Measurements from ENCODE around the gene RALB.
A peak's percentile ranks its signal among the peaks of the same experiment; 100 is the strongest.
"Not testable (repeated sequence)": the region's sequence is repeated elsewhere in the genome, so short reads cannot be mapped to it uniquely, and the experiment has no call there.

RALB gene

DNA sequence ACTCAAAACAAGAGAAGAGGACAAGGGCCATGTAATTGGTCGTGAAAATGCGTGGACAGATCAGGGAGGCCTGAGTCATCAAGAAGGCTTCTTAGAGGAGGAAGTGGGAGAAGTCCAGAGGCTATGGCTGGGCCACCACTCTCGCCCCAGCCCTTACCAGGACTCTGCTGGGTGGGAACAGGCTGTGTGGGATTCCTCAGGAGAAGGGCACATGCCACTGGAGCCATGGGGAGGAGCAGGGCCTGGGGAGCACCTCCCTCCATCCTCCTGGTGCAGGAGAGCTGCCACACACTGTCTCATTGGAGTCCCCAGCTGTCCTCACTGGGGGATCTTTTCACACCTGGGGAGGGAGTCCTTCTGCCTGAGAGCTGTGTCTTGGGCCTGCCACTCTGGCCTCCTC is 9.4 kb upstream of the RALB start:
- DNase-seq (ENCODE audit: low spot score) (peak; percentile 23), FAIRE-seq (no peak)

- FAIRE-seq (no peak), DNase-seq (ENCODE audit: low spot score) (no peak)
Observed at GRCh38 chr2:120243875-120244553, 8.6 kb upstream of the RALB start.

GRCh38 chr2:120244656-120245519 is 7.8 kb upstream of the RALB start:
- FAIRE-seq (no peak), DNase-seq (ENCODE audit: low spot score) (no peak)

DNA sequence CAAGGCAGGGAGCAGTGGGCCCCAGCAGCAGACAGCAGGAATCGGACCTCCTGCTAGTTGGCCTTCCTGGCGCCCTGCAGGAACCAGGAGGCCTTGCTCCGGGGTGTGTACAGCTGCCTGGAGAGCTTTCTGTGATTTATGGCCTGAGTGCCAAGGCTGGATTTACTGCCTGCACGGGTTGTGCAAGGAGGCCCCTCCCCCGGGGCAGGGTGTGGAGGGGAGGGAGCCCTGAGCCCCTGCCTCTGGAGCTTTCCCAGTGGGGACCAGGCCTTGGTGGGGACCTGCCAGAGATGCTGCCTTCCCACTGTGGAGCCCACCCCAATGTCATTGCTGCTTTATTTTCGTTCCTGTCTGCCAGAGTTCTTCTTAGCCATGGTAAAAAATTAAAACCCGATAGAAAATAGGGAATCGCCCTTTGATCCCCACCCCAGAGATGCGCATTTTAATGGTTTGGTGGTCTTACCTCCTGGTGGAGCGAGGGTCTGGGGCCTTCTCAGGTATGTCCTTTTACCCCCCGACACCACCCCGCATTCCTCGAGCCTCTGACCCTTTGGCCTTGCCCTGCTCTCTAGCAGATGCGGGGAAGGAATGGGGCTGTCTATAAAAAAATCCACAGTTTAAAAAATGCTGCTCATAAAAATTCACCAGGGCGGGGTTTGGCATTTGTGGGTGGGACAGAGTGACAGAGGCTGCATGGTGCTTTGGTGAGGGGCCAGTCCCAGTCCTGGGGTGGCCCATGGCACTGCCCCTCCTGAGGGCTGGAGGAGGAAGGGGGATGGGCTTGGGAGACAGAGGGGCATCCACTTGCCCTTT is 6.9 kb upstream of the RALB start:
- DNase-seq (ENCODE audit: low spot score) (no peak), FAIRE-seq (no peak)

GRCh38 chr2:120246546-120247300 is 5.9 kb upstream of the RALB start:
- FAIRE-seq (no peak), DNase-seq (ENCODE audit: low spot score) (no peak)

GRCh38 chr2:120247851-120248250 is 4.8 kb upstream of the RALB start:
- no peak for FAIRE-seq
- no peak for DNase-seq (ENCODE audit: low spot score)

- no peak for FAIRE-seq
- no peak for DNase-seq (ENCODE audit: low spot score)
Observed at GRCh38 chr2:120250640-120251039, 2.0 kb upstream of the RALB start.

- FAIRE-seq: no peak
- DNase-seq (ENCODE audit: low spot score): no peak
Observed at GRCh38 chr2:120251078-120251477, 1.6 kb upstream of the RALB start.

DNA sequence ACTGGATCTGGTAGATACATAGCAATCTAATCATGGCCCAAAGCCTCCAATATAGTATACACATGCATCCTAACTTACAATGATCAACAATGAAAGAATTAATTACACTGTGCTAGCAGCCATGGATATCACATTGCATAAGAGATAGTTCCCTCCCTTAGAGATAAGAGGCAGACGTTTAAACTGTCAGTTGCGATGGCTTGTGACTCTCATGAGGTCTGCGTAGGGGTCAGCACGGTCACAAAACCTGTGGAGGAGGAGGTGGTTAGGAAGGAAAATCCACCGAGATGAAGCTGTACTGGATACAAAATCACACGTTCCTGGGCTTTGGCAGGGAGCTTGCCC is 800 bp upstream of the RALB start:
- FAIRE-seq (no peak), DNase-seq (ENCODE audit: low spot score) (no peak)

DNA sequence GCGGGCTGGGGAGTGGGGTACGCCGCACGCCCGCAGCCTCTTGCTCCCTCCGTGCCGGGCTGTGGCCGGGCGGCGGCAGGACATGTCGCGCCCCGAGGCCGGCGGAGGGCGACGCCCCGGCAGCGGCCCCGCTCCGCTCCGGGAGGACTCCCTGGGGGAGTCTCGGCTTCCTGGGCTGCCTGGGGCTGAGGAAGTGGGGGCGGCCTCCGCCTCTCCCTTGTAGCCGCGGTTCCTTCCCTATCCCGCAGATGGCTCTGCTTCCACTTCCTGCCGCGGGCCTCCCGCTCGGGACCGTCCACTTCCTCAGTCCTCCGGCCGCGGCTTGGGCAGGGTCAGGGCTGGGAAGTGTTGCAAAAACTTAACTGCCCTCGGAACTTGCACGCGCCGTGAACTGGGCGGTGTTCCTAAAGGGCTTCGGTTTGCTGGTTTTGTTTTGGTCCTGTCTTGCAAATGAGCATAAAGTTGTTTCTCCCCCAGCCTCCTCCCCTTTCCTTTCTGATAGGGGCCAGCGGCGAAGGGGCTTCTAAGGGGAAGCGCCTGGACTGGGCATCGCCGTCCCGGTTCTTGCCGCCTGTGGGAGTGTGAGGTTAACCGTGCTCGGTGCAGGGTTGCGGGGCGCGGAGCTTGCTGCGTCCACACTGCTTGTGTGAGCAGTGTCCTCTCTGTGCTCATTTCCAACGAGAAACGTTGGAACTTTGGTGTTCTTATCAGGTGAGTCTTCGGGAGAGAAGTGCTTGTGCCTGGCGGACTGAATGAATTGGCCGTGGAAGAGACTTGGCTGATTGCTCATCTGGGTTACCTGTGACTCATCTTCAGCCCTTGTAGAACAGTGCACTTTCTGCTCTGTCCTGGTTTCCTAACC is 600 bp downstream of the RALB start:
- peak; percentile 66 for DNase-seq (ENCODE audit: low spot score)
- peak; percentile 66 for FAIRE-seq

- FAIRE-seq (no peak), DNase-seq (ENCODE audit: low spot score) (no peak)
Observed at GRCh38 chr2:120254178-120254577, 1.5 kb downstream of the RALB start.

- FAIRE-seq (no peak), DNase-seq (ENCODE audit: low spot score) (no peak)
Observed at GRCh38 chr2:120255071-120255470, 2.4 kb downstream of the RALB start.

GRCh38 chr2:120255986-120256650 is 3.5 kb downstream of the RALB start:
- DNase-seq (ENCODE audit: low spot score): no peak
- no peak for FAIRE-seq

DNA sequence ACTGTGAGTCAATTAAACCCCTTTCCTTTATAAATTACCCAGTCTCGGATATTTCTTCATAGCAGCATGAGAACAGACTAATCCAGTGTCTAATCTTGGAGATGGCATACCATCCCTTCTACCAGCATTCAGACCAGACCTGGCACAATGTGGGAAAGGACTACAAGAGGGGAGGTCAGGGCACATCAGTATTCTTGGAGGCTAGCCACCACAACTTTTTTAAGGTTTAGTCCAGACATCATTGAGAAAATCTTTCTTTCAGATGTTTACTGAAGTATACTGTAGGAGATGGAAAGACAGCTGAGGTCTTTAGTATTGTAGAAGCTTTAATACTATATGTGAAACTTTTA is 4.0 kb downstream of the RALB start:
- no peak for DNase-seq (ENCODE audit: low spot score)
- no peak for FAIRE-seq

DNA sequence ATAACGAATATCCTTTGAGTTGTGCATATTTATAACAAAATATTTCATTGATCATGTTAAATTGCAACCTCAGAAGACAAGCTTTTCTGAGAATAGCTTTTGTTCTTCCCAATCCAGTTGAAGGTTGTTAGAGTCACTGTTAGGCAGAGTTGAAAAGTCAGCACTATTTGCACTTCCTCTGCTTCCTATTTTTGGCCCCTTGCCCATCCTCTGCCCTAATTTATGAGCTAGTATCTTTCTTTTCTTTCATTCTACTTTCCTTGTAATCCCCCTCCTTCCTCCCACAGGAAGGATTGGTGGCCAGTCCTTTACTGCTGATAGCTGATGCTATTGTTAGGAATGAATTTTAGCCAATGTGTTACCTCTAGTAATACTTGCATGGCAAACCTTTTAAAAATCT is 4.9 kb downstream of the RALB start:
- FAIRE-seq: no peak

GRCh38 chr2:120258196-120258595 is 5.5 kb downstream of the RALB start:
- DNase-seq (ENCODE audit: low spot score) (no peak), FAIRE-seq (no peak)

More for the DNA sequence above, 4.9 kb downstream of the RALB start:
- no peak for DNase-seq (ENCODE audit: low spot score)

GRCh38 chr2:120259939-120260338 is 7.3 kb downstream of the RALB start:
- not testable (repeated sequence) for DNase-seq (ENCODE audit: low spot score); FAIRE-seq

DNA sequence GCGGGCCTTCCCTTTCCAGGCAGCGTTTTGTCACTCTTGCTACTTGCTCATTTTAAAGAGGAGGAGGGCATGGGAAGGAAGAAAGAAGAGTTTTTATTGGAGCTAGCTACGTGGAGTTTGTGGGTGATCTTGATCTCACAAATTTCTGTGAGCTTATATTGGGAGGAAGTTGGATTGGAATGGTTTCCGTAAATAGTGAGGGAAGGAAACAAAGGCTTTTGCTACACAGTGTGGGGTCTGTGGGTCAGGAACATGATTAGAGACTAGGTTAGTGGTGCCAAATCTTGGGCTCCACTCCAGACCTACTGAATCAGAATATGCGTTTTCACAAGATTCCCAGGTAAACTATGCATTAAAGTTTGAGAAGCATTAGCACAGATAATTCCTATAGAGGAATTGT is 8.1 kb downstream of the RALB start:
- FAIRE-seq (no peak), DNase-seq (ENCODE audit: low spot score) (no peak)

DNA sequence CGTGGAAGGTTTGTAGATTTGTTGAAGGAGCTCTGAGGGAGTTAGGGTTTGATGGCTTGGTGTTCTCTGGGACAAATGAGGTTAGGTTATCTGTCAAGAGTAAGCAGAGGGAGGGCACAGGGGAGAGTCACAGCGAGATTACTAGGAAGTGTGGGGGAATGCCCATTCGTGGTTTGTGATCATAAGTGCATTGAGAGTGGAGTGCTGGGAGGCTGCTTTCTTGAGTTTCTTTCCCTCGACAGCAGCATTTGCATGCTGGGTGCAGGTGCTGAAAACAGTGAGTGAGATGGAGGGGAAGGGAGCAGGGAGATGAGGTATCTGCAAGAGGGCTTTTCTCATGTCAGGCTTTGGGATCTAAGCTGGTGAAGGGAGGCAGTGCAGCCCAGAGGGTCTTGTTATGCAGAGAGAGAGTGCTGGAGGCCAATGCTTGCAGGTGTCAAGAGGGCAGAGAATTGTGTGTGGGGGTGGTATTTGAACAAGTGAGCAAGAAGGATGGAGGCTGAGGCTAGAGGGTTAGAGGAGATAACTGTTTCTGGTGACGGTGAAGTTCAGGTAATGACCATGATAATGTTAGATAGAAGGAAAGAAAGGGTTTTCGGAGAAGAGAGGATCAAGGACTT is 8.8 kb downstream of the RALB start:
- no peak for FAIRE-seq

GRCh38 chr2:120262150-120262549 is 9.5 kb downstream of the RALB start:
- FAIRE-seq: no peak

More for the DNA sequence above, 8.8 kb downstream of the RALB start:
- DNase-seq (ENCODE audit: low spot score): no peak

More at GRCh38 chr2:120262150-120262549, 9.5 kb downstream of the RALB start:
- DNase-seq (ENCODE audit: low spot score): no peak
